NCI-H1694 (cell line): ENCODE data around the gene NGEF.
"Not testable (repeated sequence)": the region's sequence is repeated elsewhere in the genome, so short reads cannot be mapped to it uniquely, and the experiment has no call there.

ENCODE experiments used
- DNase-seq: peaks from one replicate; lab custom pipeline; 2025; lab: John Stamatoyannopoulos, UW

Gene NGEF

GRCh38 chr2:233023007-233023760, 10.1 kb upstream of the NGEF start:
- DNase-seq = no peak

GRCh38 chr2:233022561-233022960, 9.5 kb upstream of the NGEF start:
- no peak for DNase-seq

GRCh38 chr2:233021771-233022170, 8.7 kb upstream of the NGEF start:
- no peak for DNase-seq

GRCh38 chr2:233020454-233020853, 7.4 kb upstream of the NGEF start:
- no peak for DNase-seq

GRCh38 chr2:233019610-233020009, 6.6 kb upstream of the NGEF start:
- DNase-seq = not testable (repeated sequence)

- DNase-seq = no peak
Observed at GRCh38 chr2:233017947-233018346, 4.9 kb upstream of the NGEF start.

GRCh38 chr2:233015019-233015645, 2.1 kb upstream of the NGEF start:
- DNase-seq = no peak

- no peak for DNase-seq
Observed at GRCh38 chr2:233013650-233014049, 594 bp upstream of the NGEF start.

GRCh38 chr2:233012301-233012971, 620 bp downstream of the NGEF start:
- DNase-seq = no peak

- DNase-seq = no peak
Observed at GRCh38 chr2:233011702-233012131, 1.3 kb downstream of the NGEF start.

GRCh38 chr2:233011268-233011650, 1.8 kb downstream of the NGEF start:
- DNase-seq = no peak

GRCh38 chr2:233010569-233011267, 2.3 kb downstream of the NGEF start:
- DNase-seq = no peak

- no peak for DNase-seq
Observed at GRCh38 chr2:233009661-233010060, 3.4 kb downstream of the NGEF start.

GRCh38 chr2:233007739-233008138, 5.3 kb downstream of the NGEF start:
- DNase-seq = no peak

GRCh38 chr2:233007270-233007669, 5.8 kb downstream of the NGEF start:
- no peak for DNase-seq

- no peak for DNase-seq
Observed at GRCh38 chr2:233006648-233007047, 6.4 kb downstream of the NGEF start.

GRCh38 chr2:233005096-233005495, 8.0 kb downstream of the NGEF start:
- no peak for DNase-seq

- DNase-seq = no peak
Observed at GRCh38 chr2:233003658-233004555, 9.1 kb downstream of the NGEF start.

- no peak for DNase-seq
Observed at GRCh38 chr2:233002829-233003657, 10.0 kb downstream of the NGEF start.

GRCh38 chr2:233000886-233001750, 11.9 kb downstream of the NGEF start:
- no peak for DNase-seq
